Lung microvascular endothelial cell (primary cell): Measurements from ENCODE around the gene RSPH3. TPM values are rescaled to one million over a fixed set of nuclear protein-coding genes. Genes with fewer than 3 reads are reported as not detected.

ENCODE experiments used
- DNase-seq, 2 donors: peaks; one replicate each; pipeline versions ENCODE4 v3.0.0 to v3.0.0-alpha.2; 2010; ENCODE audit warnings: low read depth in 2 of 2
- total RNA-seq: library from RNA; depleted of rRNA; stranded (reverse); fragments of >200 nt; gene quantifications from 2 replicates; pipeline ENCODE4 v1.2.1, GENCODE V29; 2014

Gene RSPH3
- total RNA-seq, 1 donor from 2014 or later: 3.6 TPM

GRCh38 chr6:158933079-158933595 is 66.9 kb downstream of the RSPH3 start:
- no peak for DNase-seq

- no peak for DNase-seq
Measured at GRCh38 chr6:158928068-158928467, 71.9 kb downstream of the RSPH3 start.

- peak in 1 of 2 donors; percentile 61 for DNase-seq
Measured at GRCh38 chr6:158926414-158926813, 73.6 kb downstream of the RSPH3 start.

GRCh38 chr6:158924499-158925455 is 75.2 kb downstream of the RSPH3 start:
- DNase-seq: no peak

GRCh38 chr6:158923805-158924498 is 76.0 kb downstream of the RSPH3 start:
- no peak for DNase-seq

Other genes starting within 250 kb of the RSPH3 start
- 50.3 and 50.8 TPM in 2 replicates for gene EZR, start 180.8 kb downstream of the RSPH3 start, total RNA-seq
- gene TAGAP, start 44.8 kb upstream of the RSPH3 start, total RNA-seq: not detected in 2 replicates
- not detected in 2 replicates for gene FNDC1, start 169.2 kb upstream of the RSPH3 start, total RNA-seq